Activated T-cell treated with anti-CD3 and anti-CD28 coated beads, Interleukin-2, amount 50 U/mL, for 4 hours (primary cell): ENCODE results near the gene AGBL4. TPM values are rescaled to one million over a fixed set of nuclear protein-coding genes. Genes with fewer than 3 reads are reported as not detected.
A peak's percentile ranks its signal among the peaks of the same experiment; 100 is the strongest.

Experiments used
- ATAC-seq, 2 donors: fragments of 200-7000 bp; cut with Tn5 transposase; one replicate each; pipeline ENCODE4 v1.10.0; 2021
- DNase-seq: peaks from one replicate; pipeline ENCODE4 v3.0.0-alpha.2; 2020
- H3K27me3 Mint-ChIP-seq: one replicate; pipeline ENCODE4 v1.8.0; 2021; ENCODE audit warnings: low read depth, mixed read lengths
- H3K36me3 Mint-ChIP-seq: one replicate; pipeline ENCODE4 v1.8.0; 2022; ENCODE audit warnings: mixed read lengths; ENCODE audit not compliant: insufficient read depth
- H3K4me1 Mint-ChIP-seq: one replicate; pipeline ENCODE4 v1.8.0; 2021; ENCODE audit warnings: low read depth, mixed read lengths
- H3K4me3 Mint-ChIP-seq: one replicate; pipeline ENCODE4 v1.8.0; 2021; ENCODE audit warnings: mild to moderate bottlenecking, moderate library complexity, mixed read lengths
- H3K9me3 Mint-ChIP-seq: one replicate; pipeline ENCODE4 v1.8.0; 2021; ENCODE audit warnings: mixed read lengths
- total RNA-seq, 3 donors: library from RNA; stranded (reverse); gene quantifications; one replicate each; pipeline ENCODE4 v1.2.1, GENCODE V29; 2021

The AGBL4 gene
- total RNA-seq, 3 donors from 2014 or later = not detected

- ATAC-seq (peak; percentile 82 to 84), DNase-seq (peak; percentile 66)
- Mint-ChIP-seq H3K9me3 (no peaks in the 10 kb centered on the region), H3K36me3 (no peaks in the 10 kb centered on the region), H3K27me3 (peaks cover 3% of the 10 kb centered on the region), H3K4me3 (no peak overlapping the region), H3K4me1 (peaks cover 2% of the 10 kb centered on the region)
Observed at GRCh38 chr1:48498096-48498791, 1525.5 kb downstream of the AGBL4 start.

GRCh38 chr1:48495911-48496310 is 1527.8 kb downstream of the AGBL4 start:
- DNase-seq (no peak), ATAC-seq (no peak)
- Mint-ChIP-seq H3K9me3 (no peaks in the 10 kb centered on the region), H3K4me3 (no peak overlapping the region), H3K36me3 (no peaks in the 10 kb centered on the region), H3K4me1 (peaks cover 2% of the 10 kb centered on the region), H3K27me3 (peaks cover 3% of the 10 kb centered on the region)

GRCh38 chr1:48495166-48495565 is 1528.6 kb downstream of the AGBL4 start:
- DNase-seq = no peak
- Mint-ChIP-seq H3K4me3 (no peak overlapping the region), H3K27me3 (peaks cover 3% of the 10 kb centered on the region), H3K4me1 (peaks cover 2% of the 10 kb centered on the region), H3K9me3 (no peaks in the 10 kb centered on the region), H3K36me3 (no peaks in the 10 kb centered on the region)
- no peak for ATAC-seq

- Mint-ChIP-seq H3K9me3 (no peaks in the 10 kb centered on the region), H3K36me3 (no peaks in the 10 kb centered on the region), H3K4me3 (no peak overlapping the region), H3K4me1 (peaks cover 2% of the 10 kb centered on the region), H3K27me3 (peaks cover 3% of the 10 kb centered on the region)
- ATAC-seq (no peak), DNase-seq (no peak)
Observed at GRCh38 chr1:48493970-48494769, 1529.6 kb downstream of the AGBL4 start.

- ATAC-seq (no peak), DNase-seq (no peak)
- H3K27me3 Mint-ChIP-seq = peaks cover 3% of the 10 kb centered on the region
- no peaks in the 10 kb centered on the region for H3K4me1 Mint-ChIP-seq
- no peaks in the 10 kb centered on the region for H3K36me3 Mint-ChIP-seq
- H3K9me3 Mint-ChIP-seq = no peaks in the 10 kb centered on the region
- no peak overlapping the region for H3K4me3 Mint-ChIP-seq
Observed at GRCh38 chr1:48493041-48493440, 1530.7 kb downstream of the AGBL4 start.

GRCh38 chr1:48492392-48492791 is 1531.4 kb downstream of the AGBL4 start:
- no peak for ATAC-seq

GRCh38 chr1:48488721-48489120 is 1535.0 kb downstream of the AGBL4 start:
- H3K9me3 Mint-ChIP-seq = no peaks in the 10 kb centered on the region
- ATAC-seq = no peak
- no peak for DNase-seq
- H3K4me3 Mint-ChIP-seq = no peak overlapping the region
- no peaks in the 10 kb centered on the region for H3K36me3 Mint-ChIP-seq
- no peaks in the 10 kb centered on the region for H3K27me3 Mint-ChIP-seq
- no peaks in the 10 kb centered on the region for H3K4me1 Mint-ChIP-seq

More at GRCh38 chr1:48492392-48492791, 1531.4 kb downstream of the AGBL4 start:
- no peaks in the 10 kb centered on the region for H3K4me1 Mint-ChIP-seq
- no peak overlapping the region for H3K4me3 Mint-ChIP-seq
- H3K9me3 Mint-ChIP-seq = no peaks in the 10 kb centered on the region
- H3K36me3 Mint-ChIP-seq = no peaks in the 10 kb centered on the region
- no peak for DNase-seq
- H3K27me3 Mint-ChIP-seq = peaks cover 2% of the 10 kb centered on the region

Other genes with a start within 250 kb of the AGBL4 start
- not detected for gene ELAVL4, start 85.0 kb upstream of the AGBL4 start, total RNA-seq